ENCODE results near the gene SLC35F3. TPM values are rescaled to one million over a fixed set of nuclear protein-coding genes. Genes with fewer than 3 reads are reported as not detected.

Gene SLC35F3
- total RNA-seq, 2 donors from 2014 or later: not detected

GRCh38 chr1:234288946-234289345, 384.5 kb downstream of the SLC35F3 start:
- H3K27me3 ChIP-seq: no peaks in the 10 kb centered on the region
- DNase-seq (ENCODE audit: low spot score): no peak
- H3K4me3 ChIP-seq: no peak overlapping the region
- H3K4me1 ChIP-seq: no peaks in the 10 kb centered on the region
- H3K27ac ChIP-seq: no peak overlapping the region
- H3K9me3 ChIP-seq: peaks cover 0 to 16% of the 10 kb centered on the region in 2 donors
- no peaks in the 10 kb centered on the region for H3K36me3 ChIP-seq
- no peak for TF ChIP-seq CTCF (IDR thresholded peaks at IDR 0.05)

- H3K27ac ChIP-seq: no peak overlapping the region
- no peaks in the 10 kb centered on the region for H3K36me3 ChIP-seq
- no peaks in the 10 kb centered on the region for H3K4me1 ChIP-seq
- peaks cover 0 to 16% of the 10 kb centered on the region in 2 donors for H3K9me3 ChIP-seq
- no peak for TF ChIP-seq CTCF (IDR thresholded peaks at IDR 0.05)
- H3K27me3 ChIP-seq: no peaks in the 10 kb centered on the region
- no peak for DNase-seq (ENCODE audit: low spot score)
- no peak overlapping the region for H3K4me3 ChIP-seq
These were observed 385.2 kb downstream of the SLC35F3 start for GRCh38 chr1:234289538-234290305.

- Histone ChIP-seq H3K9me3 (peaks cover 0 to 16% of the 10 kb centered on the region in 2 donors), H3K4me1 (no peaks in the 10 kb centered on the region), H3K27ac (no peak overlapping the region), H3K4me3 (no peak overlapping the region), H3K36me3 (no peaks in the 10 kb centered on the region), H3K27me3 (no peaks in the 10 kb centered on the region)
- no peak for DNase-seq (ENCODE audit: low spot score)
- TF ChIP-seq CTCF (IDR thresholded peaks at IDR 0.05): no peak
These were observed 387.5 kb downstream of the SLC35F3 start for GRCh38 chr1:234292011-234292410.

DNA sequence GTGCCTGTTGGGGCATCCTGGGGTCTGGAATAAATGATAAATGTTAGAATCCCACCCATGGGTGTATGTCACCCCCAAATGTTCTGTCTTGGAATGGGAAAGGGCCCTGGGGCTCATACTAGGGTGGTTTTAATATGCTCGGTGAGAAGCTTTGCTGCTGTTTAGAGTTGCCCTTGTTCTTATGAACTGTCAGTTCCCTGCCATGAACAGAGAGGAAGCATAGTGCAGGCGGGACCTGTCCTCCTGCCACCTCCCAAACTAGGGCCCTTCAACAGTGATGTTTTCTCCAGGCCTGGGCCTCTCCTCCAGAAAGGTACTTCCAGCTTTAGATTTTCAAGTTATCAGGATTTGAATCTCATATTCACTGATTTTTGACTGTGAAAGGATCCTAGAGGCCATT, 388.1 kb downstream of the SLC35F3 start:
- H3K4me1 ChIP-seq: no peaks in the 10 kb centered on the region
- peaks cover 0 to 16% of the 10 kb centered on the region in 2 donors for H3K9me3 ChIP-seq
- no peak overlapping the region for H3K4me3 ChIP-seq
- no peaks in the 10 kb centered on the region for H3K27me3 ChIP-seq
- no peak overlapping the region for H3K27ac ChIP-seq
- DNase-seq (ENCODE audit: low spot score): no peak
- TF ChIP-seq CTCF (IDR thresholded peaks at IDR 0.05): no peak
- no peaks in the 10 kb centered on the region for H3K36me3 ChIP-seq

DNA sequence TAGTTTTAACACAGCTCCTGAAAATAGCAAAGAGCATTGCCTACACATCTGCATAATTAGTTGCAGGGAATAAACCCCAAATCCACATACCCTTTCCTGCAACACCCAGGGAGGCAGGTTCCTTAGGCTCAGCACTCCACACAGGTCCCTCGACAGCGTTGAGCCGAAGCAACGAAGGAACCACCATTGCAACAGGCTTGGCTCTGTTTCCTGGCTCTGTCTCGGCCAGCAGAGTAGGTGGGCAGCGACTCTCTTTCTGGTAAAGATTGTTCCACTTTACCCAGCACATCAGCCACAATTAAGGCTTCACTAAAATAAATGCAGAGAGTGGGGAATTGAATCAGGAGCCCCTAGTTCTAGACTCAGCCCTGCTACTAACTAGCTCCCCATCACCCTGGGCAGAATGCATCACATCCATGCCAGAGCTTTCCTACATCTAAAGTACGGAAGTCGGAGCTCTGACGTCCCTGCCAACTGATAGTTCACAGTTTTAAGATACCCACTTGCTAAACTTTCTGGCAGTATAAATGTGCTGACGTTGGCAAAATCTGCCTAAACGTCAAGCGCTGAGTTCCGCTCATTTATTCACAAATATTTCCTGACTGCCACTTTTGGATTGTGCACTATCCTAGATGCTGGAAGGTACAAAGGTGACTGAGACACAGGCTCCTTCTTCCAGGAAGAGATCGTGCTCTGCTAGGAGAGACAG, 389.8 kb downstream of the SLC35F3 start:
- Histone ChIP-seq H3K27ac (no peak overlapping the region), H3K4me3 (no peak overlapping the region), H3K9me3 (peaks cover 0 to 17% of the 10 kb centered on the region in 2 donors), H3K36me3 (no peaks in the 10 kb centered on the region), H3K4me1 (no peaks in the 10 kb centered on the region), H3K27me3 (no peaks in the 10 kb centered on the region)
- DNase-seq (ENCODE audit: low spot score): no peak
- no peak for TF ChIP-seq CTCF (IDR thresholded peaks at IDR 0.05)

All from right atrium auricular region (tissue), 2 donors.